Coronary artery (tissue), 2 donors: ENCODE data around the gene C14orf119.

Experiments used
- DNase-seq: peaks from one replicate; pipeline ENCODE4 v3.0.0-alpha.2; 2017; ENCODE audit warnings: low spot score
- H3K27ac ChIP-seq, 2 donors: fragments of 200-600 bp; sonication (generic); one replicate each; pipeline ENCODE4 v1.5.1; 2016 to 2019
- H3K4me3 ChIP-seq: fragments of 200-600 bp; sonication (generic); 2 replicates; pipeline ENCODE4 v1.5.1; 2016; ENCODE audit warnings: mild to moderate bottlenecking, moderate library complexity
- TF ChIP-seq, protein P1 (sequence below): fragments of 200-600 bp; sonication (generic); IDR thresholded peaks from one replicate; pipeline ENCODE4 v1.5.1; 2019; ENCODE audit warnings: antibody characterized with exemption

C14orf119 gene

GRCh38 chr14:23091294-23092225 lies 3.7 kb upstream of the C14orf119 start:
- Histone ChIP-seq H3K27ac (no peak overlapping the region), H3K4me3 (no peak overlapping the region)
- DNase-seq, result no peak
- TF ChIP-seq, protein P1, sequence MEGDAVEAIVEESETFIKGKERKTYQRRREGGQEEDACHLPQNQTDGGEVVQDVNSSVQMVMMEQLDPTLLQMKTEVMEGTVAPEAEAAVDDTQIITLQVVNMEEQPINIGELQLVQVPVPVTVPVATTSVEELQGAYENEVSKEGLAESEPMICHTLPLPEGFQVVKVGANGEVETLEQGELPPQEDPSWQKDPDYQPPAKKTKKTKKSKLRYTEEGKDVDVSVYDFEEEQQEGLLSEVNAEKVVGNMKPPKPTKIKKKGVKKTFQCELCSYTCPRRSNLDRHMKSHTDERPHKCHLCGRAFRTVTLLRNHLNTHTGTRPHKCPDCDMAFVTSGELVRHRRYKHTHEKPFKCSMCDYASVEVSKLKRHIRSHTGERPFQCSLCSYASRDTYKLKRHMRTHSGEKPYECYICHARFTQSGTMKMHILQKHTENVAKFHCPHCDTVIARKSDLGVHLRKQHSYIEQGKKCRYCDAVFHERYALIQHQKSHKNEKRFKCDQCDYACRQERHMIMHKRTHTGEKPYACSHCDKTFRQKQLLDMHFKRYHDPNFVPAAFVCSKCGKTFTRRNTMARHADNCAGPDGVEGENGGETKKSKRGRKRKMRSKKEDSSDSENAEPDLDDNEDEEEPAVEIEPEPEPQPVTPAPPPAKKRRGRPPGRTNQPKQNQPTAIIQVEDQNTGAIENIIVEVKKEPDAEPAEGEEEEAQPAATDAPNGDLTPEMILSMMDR, result no peak

DNA sequence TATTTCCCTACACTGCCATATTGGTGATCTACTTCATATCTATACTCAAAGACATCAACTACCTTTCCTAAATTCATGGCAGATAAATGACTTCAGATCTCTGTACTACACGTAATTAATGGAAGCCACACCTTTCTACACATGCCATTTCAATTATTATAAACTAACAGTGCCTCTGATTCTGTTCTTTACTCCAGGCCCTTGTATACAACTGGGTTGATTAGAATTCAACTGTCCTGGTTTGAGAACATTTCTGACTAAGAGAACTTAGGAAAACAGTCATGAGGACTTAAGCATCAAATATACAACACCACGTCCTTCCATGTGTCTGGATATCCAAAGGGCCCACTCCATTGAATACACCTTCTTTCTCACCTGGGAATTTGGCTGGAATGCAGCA lies 2.2 kb upstream of the C14orf119 start:
- TF ChIP-seq, protein P1, result no peak
- peak overlapping the region; percentile 88 for H3K4me3 ChIP-seq
- no peak overlapping the region for H3K27ac ChIP-seq
- no peak for DNase-seq

DNA sequence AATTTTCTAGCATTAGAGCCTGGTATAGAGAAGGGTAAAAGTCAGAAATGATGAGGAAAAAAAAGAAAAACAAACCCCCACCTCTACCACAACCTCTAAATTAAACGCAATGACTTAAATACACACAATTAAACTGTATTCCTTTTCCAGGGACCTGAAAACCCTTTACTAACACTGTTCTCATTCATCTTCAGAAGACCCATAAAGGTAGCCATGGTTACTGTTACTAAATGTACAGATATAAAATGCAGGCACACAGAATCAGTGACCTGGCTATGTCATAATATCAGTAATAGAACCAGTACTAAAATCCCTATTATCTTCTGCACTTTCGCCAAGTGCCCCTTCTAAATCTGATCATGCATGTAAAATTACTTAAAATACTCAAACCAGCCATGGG lies 1.8 kb upstream of the C14orf119 start:
- TF ChIP-seq, protein P1, result no peak
- no peak for DNase-seq
- H3K27ac ChIP-seq, result no peak overlapping the region
- H3K4me3 ChIP-seq, result peak overlapping the region; percentile 88

DNA sequence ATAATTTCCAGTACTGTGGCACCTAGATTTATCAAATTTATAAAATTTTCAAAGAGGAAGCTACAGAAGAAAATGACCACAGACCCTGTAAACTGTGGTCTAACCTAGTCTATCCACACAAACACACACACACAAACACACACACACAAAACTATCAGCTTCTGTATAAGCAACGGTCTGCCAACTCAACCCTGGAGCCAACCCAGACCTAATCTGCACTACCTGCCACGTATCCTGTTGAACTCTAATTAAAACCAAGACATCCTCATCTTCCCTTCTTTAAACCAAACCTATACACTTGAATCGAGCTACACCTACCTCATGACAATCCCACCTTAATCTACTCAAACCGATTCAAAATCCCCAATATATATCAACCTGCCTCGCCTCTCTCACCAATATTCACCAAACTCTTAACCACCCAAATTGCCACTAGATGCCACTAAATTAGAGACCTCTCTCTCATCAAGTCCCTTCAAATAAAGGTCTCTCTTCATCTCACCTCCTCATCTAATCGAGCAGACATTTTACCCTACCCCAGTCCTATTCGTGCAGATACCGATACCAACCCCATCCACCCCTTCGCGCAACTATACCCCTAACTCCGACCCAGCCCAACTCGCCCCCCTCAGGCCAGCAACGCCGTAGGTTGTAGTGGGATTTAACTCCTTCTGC lies 1.2 kb upstream of the C14orf119 start:
- H3K4me3 ChIP-seq, result peak overlapping the region; percentile 88
- H3K27ac ChIP-seq, result peak overlapping the region; percentile 98 to 99
- peak; percentile 45 for DNase-seq
- TF ChIP-seq, protein P1, result no peak

DNA sequence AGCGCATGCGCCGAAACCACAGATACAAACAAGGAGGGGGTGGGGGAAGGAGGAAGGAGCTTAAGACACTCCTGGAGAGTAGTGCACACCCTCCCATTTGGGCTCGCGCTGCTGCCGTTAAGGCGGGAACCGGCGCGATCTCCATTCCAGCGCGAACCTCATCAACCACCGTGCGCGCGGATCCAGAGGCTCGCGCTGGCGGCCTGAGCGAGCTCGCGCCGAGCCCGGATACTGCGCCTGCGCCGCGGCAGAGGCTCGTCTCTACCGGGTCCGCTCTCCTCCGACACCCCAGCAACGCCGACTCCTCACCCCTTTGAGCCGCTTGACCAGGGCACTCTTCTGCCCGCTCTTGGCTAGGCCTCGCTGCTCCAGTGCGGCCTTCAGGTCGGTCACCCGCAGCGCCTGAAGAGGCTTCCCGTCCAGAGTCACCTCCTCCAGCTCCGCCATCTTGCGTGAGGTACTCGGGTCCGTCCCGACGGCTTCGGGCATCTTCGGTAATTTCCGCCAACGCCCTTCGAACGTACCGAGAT lies 574 bp upstream of the C14orf119 start, which contains the start of gene ACIN1:
Gene ACIN1 (minus strand): TSS at position 471 of the 530 bp plus-strand sequence. CDS start 24 bp downstream, at position 447.
- H3K27ac ChIP-seq, result peak within 1 kb of the TSS; percentile 98 to 99
- peak within 1 kb of the TSS; percentile 91 for H3K4me3 ChIP-seq
- no peak for DNase-seq
- TF ChIP-seq, protein P1, result no peak

DNA sequence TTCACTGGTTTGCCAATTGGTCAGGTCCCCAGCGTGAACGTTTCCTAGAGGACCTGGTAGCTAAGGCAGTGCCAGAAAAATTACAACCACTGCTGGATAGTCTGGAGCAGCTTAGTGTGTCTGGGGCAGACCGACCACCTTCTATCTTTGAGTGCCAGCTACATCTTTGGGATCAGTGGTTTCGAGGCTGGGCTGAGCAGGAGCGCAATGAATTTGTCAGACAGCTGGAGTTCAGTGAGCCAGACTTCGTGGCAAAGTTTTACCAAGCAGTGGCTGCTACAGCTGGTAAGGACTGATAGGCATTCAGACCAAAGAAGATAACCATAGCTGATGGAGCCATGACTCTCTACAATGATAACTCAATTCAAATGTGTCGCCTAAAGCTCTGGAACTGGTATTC lies 2.5 kb downstream of the C14orf119 start:
- TF ChIP-seq, protein P1, result no peak

More for the DNA sequence above, 2.5 kb downstream of the C14orf119 start:
- H3K27ac ChIP-seq, result no peak overlapping the region
- peak; percentile 64 for DNase-seq
- no peak overlapping the region for H3K4me3 ChIP-seq
